ENCODE measurements around the gene KRT5. TPM values are rescaled to one million over a fixed set of nuclear protein-coding genes. Genes with fewer than 3 reads are reported as not detected.

KRT5 gene
- total RNA-seq, 4 donors from 2014 or later, result 4.6 to 452 (median 18.6) TPM

DNA sequence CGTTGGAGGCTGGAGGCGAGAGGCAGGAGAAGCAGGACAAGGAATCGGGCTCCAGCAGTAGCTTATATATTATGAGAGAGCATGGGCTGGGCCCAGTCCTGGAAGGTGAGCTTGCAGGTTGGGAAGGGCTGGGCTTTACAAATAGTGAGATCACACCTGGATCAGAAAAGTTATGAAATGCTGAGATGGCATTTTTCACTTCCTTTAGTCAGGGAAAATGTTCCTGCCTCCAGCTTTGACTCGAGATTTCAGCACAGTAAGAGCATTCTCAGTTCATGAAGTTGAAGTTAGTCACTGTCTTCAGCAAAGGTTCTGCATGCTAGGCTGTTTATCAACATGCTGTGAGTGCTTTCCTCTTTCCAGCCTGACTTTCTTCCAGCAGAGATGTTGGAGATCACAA lies 46.4 kb downstream of the KRT5 start, which contains the start of gene KRT6C:
Gene KRT6C (minus strand): TSS at position 38 of the 400 bp plus-strand sequence. CDS start 68 bp downstream, outside the sequence.
- ATAC-seq, result no peak
- H3K9me3 ChIP-seq, result no peaks in the 10 kb centered on the region
- WGBS, 2 donors (ENCODE audit: low coverage in 1 of 2), result 60 to 68% methylated on average over 1 to 2 of the region's 4 CpGs

GRCh38 chr12:52469853-52470252 lies 50.3 kb downstream of the KRT5 start:
- Histone ChIP-seq H3K27ac (no peak overlapping the region), H3K4me3 (no peak overlapping the region), H3K4me1 (no peaks in the 10 kb centered on the region), H3K27me3 (peaks cover 5% of the 10 kb centered on the region), H3K36me3 (no peaks in the 10 kb centered on the region), H3K9me3 (no peaks in the 10 kb centered on the region)
- WGBS, 2 donors (ENCODE audit: low coverage in 1 of 2), result 70 to 88% methylated on average over 3 of the region's 4 CpGs
- ATAC-seq, result no peak
- TF ChIP-seq, protein P1, sequence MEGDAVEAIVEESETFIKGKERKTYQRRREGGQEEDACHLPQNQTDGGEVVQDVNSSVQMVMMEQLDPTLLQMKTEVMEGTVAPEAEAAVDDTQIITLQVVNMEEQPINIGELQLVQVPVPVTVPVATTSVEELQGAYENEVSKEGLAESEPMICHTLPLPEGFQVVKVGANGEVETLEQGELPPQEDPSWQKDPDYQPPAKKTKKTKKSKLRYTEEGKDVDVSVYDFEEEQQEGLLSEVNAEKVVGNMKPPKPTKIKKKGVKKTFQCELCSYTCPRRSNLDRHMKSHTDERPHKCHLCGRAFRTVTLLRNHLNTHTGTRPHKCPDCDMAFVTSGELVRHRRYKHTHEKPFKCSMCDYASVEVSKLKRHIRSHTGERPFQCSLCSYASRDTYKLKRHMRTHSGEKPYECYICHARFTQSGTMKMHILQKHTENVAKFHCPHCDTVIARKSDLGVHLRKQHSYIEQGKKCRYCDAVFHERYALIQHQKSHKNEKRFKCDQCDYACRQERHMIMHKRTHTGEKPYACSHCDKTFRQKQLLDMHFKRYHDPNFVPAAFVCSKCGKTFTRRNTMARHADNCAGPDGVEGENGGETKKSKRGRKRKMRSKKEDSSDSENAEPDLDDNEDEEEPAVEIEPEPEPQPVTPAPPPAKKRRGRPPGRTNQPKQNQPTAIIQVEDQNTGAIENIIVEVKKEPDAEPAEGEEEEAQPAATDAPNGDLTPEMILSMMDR (IDR thresholded peaks at IDR 0.05), result no peak
- TF ChIP-seq POLR2AphosphoS5 (IDR thresholded peaks at IDR 0.05) (no peak), POLR2A (IDR thresholded peaks at IDR 0.05) (no peak), EP300 (IDR thresholded peaks at IDR 0.05) (no peak)

More for the DNA sequence above, 46.4 kb downstream of the KRT5 start, which contains the start of gene KRT6C:
- H3K27me3 ChIP-seq, result peaks cover 5% of the 10 kb centered on the region
- no peak within 1 kb of the TSS for H3K4me3 ChIP-seq
- TF ChIP-seq POLR2A (IDR thresholded peaks at IDR 0.05) (no peak), POLR2AphosphoS5 (IDR thresholded peaks at IDR 0.05) (no peak), EP300 (IDR thresholded peaks at IDR 0.05) (no peak)
- TF ChIP-seq, protein P1 (IDR thresholded peaks at IDR 0.05), result no peak
- H3K4me1 ChIP-seq, result no peaks in the 10 kb centered on the region
- H3K36me3 ChIP-seq, result no peaks in the 10 kb centered on the region
- no peak within 1 kb of the TSS for H3K27ac ChIP-seq

DNA sequence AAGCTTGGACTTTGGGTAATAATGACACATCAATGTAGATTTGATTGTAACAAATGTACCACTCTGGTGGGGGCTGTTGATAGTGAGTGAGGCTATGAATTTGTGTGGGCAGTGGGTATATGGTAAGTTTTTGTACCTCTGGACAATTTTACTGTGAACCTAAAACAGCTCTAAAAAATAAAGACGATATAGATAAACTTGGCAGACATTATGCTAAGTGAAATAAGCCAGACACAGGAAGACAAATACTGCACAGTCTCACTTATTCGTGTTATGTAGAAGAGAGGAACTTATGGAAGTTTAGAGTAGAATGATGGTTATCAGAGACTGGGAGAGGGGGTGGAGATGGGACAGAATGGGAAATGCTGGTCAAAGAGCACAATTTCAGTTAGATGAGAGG lies 55.3 kb downstream of the KRT5 start:
- no peak for TF ChIP-seq EP300 (IDR thresholded peaks at IDR 0.05)
- no peaks in the 10 kb centered on the region for H3K36me3 ChIP-seq
- no peak for ATAC-seq
- 3 to 15% methylated on average over 2 of the region's 2 CpGs for WGBS, 2 donors (ENCODE audit: low coverage in 1 of 2)
- H3K4me1 ChIP-seq, result no peaks in the 10 kb centered on the region
- H3K9me3 ChIP-seq, result no peaks in the 10 kb centered on the region
- H3K4me3 ChIP-seq, result no peak overlapping the region
- H3K27me3 ChIP-seq, result peaks cover 8% of the 10 kb centered on the region
- H3K27ac ChIP-seq, result no peak overlapping the region

Other genes starting within 250 kb of the KRT5 start
- 1 to 10 TPM in 1 of 4 donors, not detected in 3; 1.7 TPM for gene KRT86, start 245.7 kb downstream of the KRT5 start, total RNA-seq
- under 1 TPM in 1 of 4 donors, not detected in 3; 0.27 TPM for gene KRT81, start 228.9 kb downstream of the KRT5 start, total RNA-seq
- not detected for gene KRT83, start 199.0 kb downstream of the KRT5 start, total RNA-seq
- not detected for gene KRT85, start 152.9 kb downstream of the KRT5 start, total RNA-seq
- not detected for gene KRT84, start 134.7 kb downstream of the KRT5 start, total RNA-seq
- gene KRT82, start 114.1 kb downstream of the KRT5 start, total RNA-seq, result not detected
- not detected for gene KRT75, start 86.0 kb downstream of the KRT5 start, total RNA-seq
- gene KRT6B, start 68.2 kb downstream of the KRT5 start, total RNA-seq, result 10 to 100 TPM in 2 of 4 donors, 1 to 10 TPM in 1, under 1 TPM in 1; 0.54 to 60.8 (median 7.3) TPM
- gene KRT6C, start 46.6 kb downstream of the KRT5 start, total RNA-seq, result 10 to 100 TPM in 2 of 4 donors, under 1 TPM in 1, not detected in 1; 0.50 to 52.0 (median 17.1) TPM
- 100 to 1,000 TPM in 1 of 4 donors, 10 to 100 TPM in 2, 1 to 10 TPM in 1; 2.7 to 713 (median 61.8) TPM for gene KRT6A, start 27.1 kb downstream of the KRT5 start, total RNA-seq
- gene KRT71, start 32.8 kb upstream of the KRT5 start, total RNA-seq, result not detected
- gene KRT74, start 53.4 kb upstream of the KRT5 start, total RNA-seq, result not detected
- not detected for gene KRT72, start 81.1 kb upstream of the KRT5 start, total RNA-seq
- gene KRT73, start 98.2 kb upstream of the KRT5 start, total RNA-seq, result not detected
- gene KRT2, start 131.8 kb upstream of the KRT5 start, total RNA-seq, result not detected
- not detected for gene KRT1, start 160.0 kb upstream of the KRT5 start, total RNA-seq
- gene KRT77, start 183.1 kb upstream of the KRT5 start, total RNA-seq, result not detected